Activated naive CD8-positive, alpha-beta T cell (primary cell): Measurements from ENCODE around the gene OSBPL6.
"Not testable (repeated sequence)": the region's sequence is repeated elsewhere in the genome, so short reads cannot be mapped to it uniquely, and the experiment has no call there.

Experiments
- H3K27ac Mint-ChIP-seq: one replicate; pipeline ENCODE4 v1.8.0; 2021; ENCODE audit warnings: mixed read lengths
- H3K27me3 Mint-ChIP-seq: one replicate; pipeline ENCODE4 v1.8.0; 2021; ENCODE audit warnings: mixed read lengths
- H3K36me3 Mint-ChIP-seq: one replicate; pipeline ENCODE4 v1.8.0; 2021; ENCODE audit warnings: mixed read lengths
- H3K4me1 Mint-ChIP-seq: one replicate; pipeline ENCODE4 v1.8.0; 2021; ENCODE audit warnings: low read depth, mixed read lengths
- H3K4me3 Mint-ChIP-seq: one replicate; pipeline ENCODE4 v1.8.0; 2021; ENCODE audit warnings: mild to moderate bottlenecking, mixed read lengths
- H3K9me3 Mint-ChIP-seq: one replicate; pipeline ENCODE4 v1.8.0; 2021; ENCODE audit warnings: low read depth, mixed read lengths

The OSBPL6 gene

GRCh38 chr2:178191004-178191508 is 3.3 kb upstream of the OSBPL6 start:
- H3K9me3 Mint-ChIP-seq: no peaks in the 10 kb centered on the region
- H3K27ac Mint-ChIP-seq: no peak overlapping the region
- H3K27me3 Mint-ChIP-seq: peaks cover 27% of the 10 kb centered on the region
- H3K36me3 Mint-ChIP-seq: no peaks in the 10 kb centered on the region
- H3K4me1 Mint-ChIP-seq: peaks cover 11% of the 10 kb centered on the region
- no peak overlapping the region for H3K4me3 Mint-ChIP-seq

GRCh38 chr2:178191511-178191910 is 2.8 kb upstream of the OSBPL6 start:
- peaks cover 28% of the 10 kb centered on the region for H3K27me3 Mint-ChIP-seq
- H3K9me3 Mint-ChIP-seq: no peaks in the 10 kb centered on the region

GRCh38 chr2:178193496-178193822 is 853 bp upstream of the OSBPL6 start:
- H3K27ac Mint-ChIP-seq: no peak overlapping the region
- H3K27me3 Mint-ChIP-seq: peaks cover 39% of the 10 kb centered on the region
- no peaks in the 10 kb centered on the region for H3K36me3 Mint-ChIP-seq
- H3K9me3 Mint-ChIP-seq: no peaks in the 10 kb centered on the region
- H3K4me1 Mint-ChIP-seq: peaks cover 11% of the 10 kb centered on the region
- peak overlapping the region; percentile 81 for H3K4me3 Mint-ChIP-seq

More at GRCh38 chr2:178191511-178191910, 2.8 kb upstream of the OSBPL6 start:
- H3K27ac Mint-ChIP-seq: no peak overlapping the region
- H3K36me3 Mint-ChIP-seq: no peaks in the 10 kb centered on the region
- no peak overlapping the region for H3K4me3 Mint-ChIP-seq
- peaks cover 11% of the 10 kb centered on the region for H3K4me1 Mint-ChIP-seq

GRCh38 chr2:178194600-178195389 is 483 bp downstream of the OSBPL6 start:
- no peaks in the 10 kb centered on the region for H3K36me3 Mint-ChIP-seq
- no peak overlapping the region for H3K27ac Mint-ChIP-seq
- H3K9me3 Mint-ChIP-seq: no peaks in the 10 kb centered on the region
- H3K27me3 Mint-ChIP-seq: peaks cover 37% of the 10 kb centered on the region
- H3K4me3 Mint-ChIP-seq: peak overlapping the region; percentile 77
- peaks cover 11% of the 10 kb centered on the region for H3K4me1 Mint-ChIP-seq

GRCh38 chr2:178195390-178196166 is 1.3 kb downstream of the OSBPL6 start:
- peaks cover 37% of the 10 kb centered on the region for H3K27me3 Mint-ChIP-seq
- no peaks in the 10 kb centered on the region for H3K9me3 Mint-ChIP-seq
- H3K4me3 Mint-ChIP-seq: peak overlapping the region; percentile 77
- H3K27ac Mint-ChIP-seq: no peak overlapping the region
- H3K4me1 Mint-ChIP-seq: peaks cover 11% of the 10 kb centered on the region
- H3K36me3 Mint-ChIP-seq: no peaks in the 10 kb centered on the region

- Mint-ChIP-seq H3K9me3 (no peaks in the 10 kb centered on the region), H3K4me1 (peaks cover 10% of the 10 kb centered on the region), H3K27ac (no peak overlapping the region), H3K36me3 (no peaks in the 10 kb centered on the region), H3K27me3 (peaks cover 36% of the 10 kb centered on the region), H3K4me3 (no peak overlapping the region)
Observed at GRCh38 chr2:178197791-178198190, 3.5 kb downstream of the OSBPL6 start.

GRCh38 chr2:178198441-178198840 is 4.1 kb downstream of the OSBPL6 start:
- H3K27me3 Mint-ChIP-seq: peaks cover 31% of the 10 kb centered on the region

GRCh38 chr2:178199334-178199733 is 5.0 kb downstream of the OSBPL6 start:
- peaks cover 6% of the 10 kb centered on the region for H3K4me1 Mint-ChIP-seq
- no peaks in the 10 kb centered on the region for H3K36me3 Mint-ChIP-seq
- H3K27me3 Mint-ChIP-seq: peaks cover 31% of the 10 kb centered on the region
- H3K27ac Mint-ChIP-seq: no peak overlapping the region
- H3K9me3 Mint-ChIP-seq: no peaks in the 10 kb centered on the region
- H3K4me3 Mint-ChIP-seq: no peak overlapping the region

More at GRCh38 chr2:178198441-178198840, 4.1 kb downstream of the OSBPL6 start:
- H3K4me3 Mint-ChIP-seq, H3K36me3 Mint-ChIP-seq, H3K9me3 Mint-ChIP-seq, H3K27ac Mint-ChIP-seq, H3K4me1 Mint-ChIP-seq: not testable (repeated sequence)

GRCh38 chr2:178200331-178200730 is 6.0 kb downstream of the OSBPL6 start:
- Mint-ChIP-seq H3K27ac (no peak overlapping the region), H3K9me3 (no peaks in the 10 kb centered on the region), H3K4me1 (peaks cover 4% of the 10 kb centered on the region), H3K4me3 (no peak overlapping the region), H3K36me3 (no peaks in the 10 kb centered on the region), H3K27me3 (peaks cover 35% of the 10 kb centered on the region)

- peaks cover 3% of the 10 kb centered on the region for H3K4me1 Mint-ChIP-seq
- H3K27me3 Mint-ChIP-seq: peaks cover 21% of the 10 kb centered on the region
- no peaks in the 10 kb centered on the region for H3K36me3 Mint-ChIP-seq
- no peaks in the 10 kb centered on the region for H3K9me3 Mint-ChIP-seq
- no peak overlapping the region for H3K4me3 Mint-ChIP-seq
- no peak overlapping the region for H3K27ac Mint-ChIP-seq
Observed at GRCh38 chr2:178202927-178203326, 8.6 kb downstream of the OSBPL6 start.

GRCh38 chr2:178204977-178205376 is 10.7 kb downstream of the OSBPL6 start:
- no peak overlapping the region for H3K4me3 Mint-ChIP-seq

GRCh38 chr2:178205853-178206521 is 11.7 kb downstream of the OSBPL6 start:
- Mint-ChIP-seq H3K4me1 (peaks cover 3% of the 10 kb centered on the region), H3K9me3 (no peaks in the 10 kb centered on the region), H3K36me3 (no peaks in the 10 kb centered on the region), H3K4me3 (no peak overlapping the region), H3K27me3 (peaks cover 18% of the 10 kb centered on the region), H3K27ac (no peak overlapping the region)

More at GRCh38 chr2:178204977-178205376, 10.7 kb downstream of the OSBPL6 start:
- Mint-ChIP-seq H3K27ac (no peak overlapping the region), H3K36me3 (no peaks in the 10 kb centered on the region), H3K9me3 (no peaks in the 10 kb centered on the region), H3K4me1 (peaks cover 3% of the 10 kb centered on the region), H3K27me3 (peaks cover 18% of the 10 kb centered on the region)

- Mint-ChIP-seq H3K4me1 (no peaks in the 10 kb centered on the region), H3K4me3 (no peak overlapping the region), H3K36me3 (no peaks in the 10 kb centered on the region), H3K9me3 (no peaks in the 10 kb centered on the region), H3K27ac (no peak overlapping the region), H3K27me3 (peaks cover 24% of the 10 kb centered on the region)
Observed at GRCh38 chr2:178208336-178208735, 14.0 kb downstream of the OSBPL6 start.

- H3K27me3 Mint-ChIP-seq: peaks cover 29% of the 10 kb centered on the region
- H3K4me1 Mint-ChIP-seq: no peaks in the 10 kb centered on the region
- H3K9me3 Mint-ChIP-seq: no peaks in the 10 kb centered on the region
- no peak overlapping the region for H3K4me3 Mint-ChIP-seq
- H3K27ac Mint-ChIP-seq: no peak overlapping the region
- no peaks in the 10 kb centered on the region for H3K36me3 Mint-ChIP-seq
Observed at GRCh38 chr2:178208817-178209216, 14.5 kb downstream of the OSBPL6 start.

- H3K9me3 Mint-ChIP-seq: no peaks in the 10 kb centered on the region
- H3K27me3 Mint-ChIP-seq: peaks cover 34% of the 10 kb centered on the region
- H3K4me3 Mint-ChIP-seq: no peak overlapping the region
- no peak overlapping the region for H3K27ac Mint-ChIP-seq
- H3K36me3 Mint-ChIP-seq: no peaks in the 10 kb centered on the region
- no peaks in the 10 kb centered on the region for H3K4me1 Mint-ChIP-seq
Observed at GRCh38 chr2:178211460-178211859, 17.1 kb downstream of the OSBPL6 start.
